ENCODE data around the gene CHAF1A.

DNA sequence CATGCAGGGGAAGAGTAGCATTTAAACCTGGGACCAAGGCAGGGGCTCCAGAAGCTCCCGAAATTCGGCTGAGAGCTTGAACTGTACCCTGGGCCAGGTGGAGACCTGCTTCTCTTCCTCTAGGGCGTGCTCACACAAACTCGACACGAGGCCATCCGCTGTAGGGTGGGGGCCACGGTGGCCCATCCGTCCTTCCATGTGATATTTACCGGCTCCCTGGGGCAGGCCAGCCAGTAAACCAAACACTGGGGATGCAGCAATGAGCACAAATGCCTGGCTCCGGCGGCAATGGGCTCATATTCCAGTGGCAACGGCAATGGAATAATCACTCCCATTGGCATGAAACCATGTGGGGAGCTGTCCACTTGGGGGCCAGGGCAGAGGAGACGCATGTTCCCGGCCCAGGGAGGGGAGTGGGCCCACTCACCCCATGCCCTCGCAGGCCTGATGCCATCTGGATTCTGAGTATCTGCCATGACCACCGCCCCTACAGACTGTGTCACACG is 12.9 kb upstream of the CHAF1A start:
- TF ChIP-seq, protein P1, sequence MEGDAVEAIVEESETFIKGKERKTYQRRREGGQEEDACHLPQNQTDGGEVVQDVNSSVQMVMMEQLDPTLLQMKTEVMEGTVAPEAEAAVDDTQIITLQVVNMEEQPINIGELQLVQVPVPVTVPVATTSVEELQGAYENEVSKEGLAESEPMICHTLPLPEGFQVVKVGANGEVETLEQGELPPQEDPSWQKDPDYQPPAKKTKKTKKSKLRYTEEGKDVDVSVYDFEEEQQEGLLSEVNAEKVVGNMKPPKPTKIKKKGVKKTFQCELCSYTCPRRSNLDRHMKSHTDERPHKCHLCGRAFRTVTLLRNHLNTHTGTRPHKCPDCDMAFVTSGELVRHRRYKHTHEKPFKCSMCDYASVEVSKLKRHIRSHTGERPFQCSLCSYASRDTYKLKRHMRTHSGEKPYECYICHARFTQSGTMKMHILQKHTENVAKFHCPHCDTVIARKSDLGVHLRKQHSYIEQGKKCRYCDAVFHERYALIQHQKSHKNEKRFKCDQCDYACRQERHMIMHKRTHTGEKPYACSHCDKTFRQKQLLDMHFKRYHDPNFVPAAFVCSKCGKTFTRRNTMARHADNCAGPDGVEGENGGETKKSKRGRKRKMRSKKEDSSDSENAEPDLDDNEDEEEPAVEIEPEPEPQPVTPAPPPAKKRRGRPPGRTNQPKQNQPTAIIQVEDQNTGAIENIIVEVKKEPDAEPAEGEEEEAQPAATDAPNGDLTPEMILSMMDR (IDR thresholded peaks at IDR 0.05; ENCODE audit: low read depth, low read length, poor library complexity, severe bottlenecking), result no peak
- TF ChIP-seq EZH2phosphoT487 (IDR thresholded peaks at IDR 0.05; ENCODE audit: borderline replicate concordance, low read length), result no peak
